Astrocyte of the cerebellum (primary cell): ENCODE measurements around the gene ITGB3BP.
"Not testable (repeated sequence)": the region's sequence is repeated elsewhere in the genome, so short reads cannot be mapped to it uniquely, and the experiment has no call there.

Experiments
- DNase-seq: peaks from one replicate; pipeline ENCODE4 v3.0.0-alpha.2; 2011; ENCODE audit warnings: low read depth
- H3K4me3 ChIP-seq: 2 replicates; pipeline ENCODE4 v1.5.1; 2011; ENCODE audit warnings: mild to moderate bottlenecking, low read depth, low read length, moderate library complexity
- in situ Hi-C: cut with HindIII; loops from 2 replicates; pipeline ENCODE4 v1.10.0; 2017; ENCODE audit warnings: low sequenced_read_pairs
- TF ChIP-seq, protein P1 (sequence below): IDR thresholded peaks from 2 replicates; pipeline ENCODE4 v1.5.1; 2012; ENCODE audit warnings: low read length, low read depth, moderate library complexity, mild to moderate bottlenecking; ENCODE audit errors: missing control alignments

Gene ITGB3BP

DNA sequence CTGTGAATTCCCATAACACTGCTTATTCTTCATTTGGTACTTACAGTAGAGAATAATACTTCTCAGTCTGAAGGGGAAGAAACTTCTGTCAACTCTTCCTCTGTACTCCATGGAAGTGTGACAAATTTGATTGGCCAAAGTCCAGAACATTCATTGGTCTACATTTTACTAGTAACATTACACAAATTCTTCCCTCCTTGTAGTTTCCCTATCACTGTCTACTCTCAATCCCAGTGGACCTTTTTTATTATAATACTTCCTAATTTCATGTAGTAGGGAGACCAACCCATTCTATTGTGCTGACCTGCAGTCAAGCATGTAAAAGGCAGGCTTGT is 80.9 kb downstream of the ITGB3BP start:
- in situ Hi-C loops: no loop called here
- H3K4me3 ChIP-seq: no peak overlapping the region
- TF ChIP-seq, protein P1, sequence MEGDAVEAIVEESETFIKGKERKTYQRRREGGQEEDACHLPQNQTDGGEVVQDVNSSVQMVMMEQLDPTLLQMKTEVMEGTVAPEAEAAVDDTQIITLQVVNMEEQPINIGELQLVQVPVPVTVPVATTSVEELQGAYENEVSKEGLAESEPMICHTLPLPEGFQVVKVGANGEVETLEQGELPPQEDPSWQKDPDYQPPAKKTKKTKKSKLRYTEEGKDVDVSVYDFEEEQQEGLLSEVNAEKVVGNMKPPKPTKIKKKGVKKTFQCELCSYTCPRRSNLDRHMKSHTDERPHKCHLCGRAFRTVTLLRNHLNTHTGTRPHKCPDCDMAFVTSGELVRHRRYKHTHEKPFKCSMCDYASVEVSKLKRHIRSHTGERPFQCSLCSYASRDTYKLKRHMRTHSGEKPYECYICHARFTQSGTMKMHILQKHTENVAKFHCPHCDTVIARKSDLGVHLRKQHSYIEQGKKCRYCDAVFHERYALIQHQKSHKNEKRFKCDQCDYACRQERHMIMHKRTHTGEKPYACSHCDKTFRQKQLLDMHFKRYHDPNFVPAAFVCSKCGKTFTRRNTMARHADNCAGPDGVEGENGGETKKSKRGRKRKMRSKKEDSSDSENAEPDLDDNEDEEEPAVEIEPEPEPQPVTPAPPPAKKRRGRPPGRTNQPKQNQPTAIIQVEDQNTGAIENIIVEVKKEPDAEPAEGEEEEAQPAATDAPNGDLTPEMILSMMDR: no peak
- DNase-seq: peak; percentile 27

DNA sequence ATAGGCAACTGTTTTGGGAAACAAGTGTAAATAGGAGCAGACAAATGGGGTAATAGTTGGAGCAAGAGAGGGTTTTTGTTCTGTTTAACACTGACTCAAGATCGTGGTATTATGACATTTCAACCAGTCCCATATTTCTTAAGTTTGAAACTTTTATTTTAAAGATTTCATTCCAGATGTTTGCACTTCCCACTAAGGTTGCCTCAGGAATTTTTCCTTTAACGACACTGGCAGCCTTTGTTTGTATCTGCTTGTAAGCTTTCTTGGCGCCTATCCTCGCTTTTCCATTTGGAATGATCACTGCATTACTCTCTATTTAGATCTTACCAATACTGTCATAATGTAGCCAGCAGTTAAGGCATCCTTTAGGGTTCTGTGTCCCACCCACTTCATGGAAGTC is 87.9 kb downstream of the ITGB3BP start:
- DNase-seq: no peak
- TF ChIP-seq, protein P1: no peak
- H3K4me3 ChIP-seq: no peak overlapping the region
- in situ Hi-C loops: no loop called here

DNA sequence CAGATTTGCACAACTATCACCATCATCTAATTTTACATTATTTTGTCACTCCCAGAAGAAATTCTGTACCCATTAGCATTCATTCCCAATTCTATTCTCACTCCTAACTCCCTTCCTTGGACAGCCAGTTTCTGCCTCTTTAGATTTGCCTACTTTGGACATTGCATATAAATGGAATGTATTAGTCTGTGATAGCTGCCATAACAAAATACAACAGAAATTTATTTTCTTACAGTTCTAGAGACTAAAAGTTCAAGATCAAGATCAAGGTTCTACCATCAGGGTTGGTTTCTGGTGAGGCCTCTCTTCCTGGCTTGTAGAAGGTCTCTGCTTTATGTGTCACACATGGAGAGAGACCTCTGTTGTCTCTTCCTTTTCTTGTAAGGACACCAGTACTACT is 93.7 kb downstream of the ITGB3BP start:
- TF ChIP-seq, protein P1: no peak
- no peak overlapping the region for H3K4me3 ChIP-seq
- in situ Hi-C loops: no loop called here
- DNase-seq: no peak

DNA sequence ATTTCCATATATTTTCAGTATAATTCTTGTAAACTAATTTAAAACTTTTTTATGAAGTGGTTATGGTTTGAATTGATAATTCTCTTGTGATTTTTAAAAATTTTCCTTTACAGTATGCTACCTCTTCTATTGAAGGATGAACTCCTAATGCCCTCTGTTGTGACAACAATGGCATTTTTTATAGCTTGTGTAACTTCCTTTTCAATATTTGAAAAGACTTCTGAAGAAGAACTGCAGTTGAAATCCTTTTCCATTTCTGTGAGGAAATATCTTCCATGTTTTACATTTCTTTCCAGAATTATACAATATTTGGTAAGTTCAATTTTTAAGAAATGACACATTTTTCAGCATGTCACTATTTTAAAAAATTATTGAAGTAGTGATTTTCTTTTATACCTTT is 94.2 kb downstream of the ITGB3BP start:
- H3K4me3 ChIP-seq: no peak overlapping the region
- in situ Hi-C loops: no loop called here
- no peak for DNase-seq
- TF ChIP-seq, protein P1: no peak

DNA sequence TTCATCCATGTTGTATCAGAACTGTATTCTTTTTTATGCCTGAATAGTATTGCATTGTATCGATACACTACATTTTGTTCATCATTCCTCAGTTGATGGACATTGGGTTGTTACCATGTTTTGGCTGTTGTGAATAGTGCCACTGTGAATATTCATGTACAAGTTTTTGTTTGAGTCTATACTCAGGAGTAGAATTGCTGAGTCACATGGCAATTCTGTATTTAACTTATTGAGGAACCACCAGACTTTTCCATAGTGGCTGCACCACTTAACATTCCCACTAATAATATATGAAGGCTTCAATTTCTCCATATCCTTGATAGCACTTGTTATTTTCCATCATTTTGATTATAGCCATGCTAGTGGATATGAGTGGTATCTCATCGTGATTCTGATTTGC is 99.4 kb downstream of the ITGB3BP start:
- no peak overlapping the region for H3K4me3 ChIP-seq
- TF ChIP-seq, protein P1: no peak
- in situ Hi-C loops: no loop called here
- no peak for DNase-seq

DNA sequence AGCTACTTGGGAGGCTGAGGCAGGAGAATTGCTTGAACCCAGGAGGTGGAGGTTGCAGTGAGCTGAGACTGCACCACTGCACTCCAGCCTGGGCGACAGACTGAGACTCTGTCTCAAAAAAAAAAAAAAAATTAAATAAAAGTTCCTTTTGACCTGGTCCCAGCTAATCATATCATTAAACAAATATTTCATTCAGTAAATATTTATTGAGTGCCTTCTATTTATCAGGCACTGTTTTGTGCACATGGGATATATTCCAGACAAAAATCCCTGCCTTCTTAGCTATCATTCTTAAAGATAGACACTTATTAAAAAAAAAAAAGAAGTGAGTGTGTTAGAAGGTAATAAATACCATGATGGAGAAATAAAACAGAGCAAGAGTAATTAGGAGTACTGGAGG is 102.3 kb downstream of the ITGB3BP start:
- DNase-seq, in situ Hi-C loops, H3K4me3 ChIP-seq: not testable (repeated sequence)

DNA sequence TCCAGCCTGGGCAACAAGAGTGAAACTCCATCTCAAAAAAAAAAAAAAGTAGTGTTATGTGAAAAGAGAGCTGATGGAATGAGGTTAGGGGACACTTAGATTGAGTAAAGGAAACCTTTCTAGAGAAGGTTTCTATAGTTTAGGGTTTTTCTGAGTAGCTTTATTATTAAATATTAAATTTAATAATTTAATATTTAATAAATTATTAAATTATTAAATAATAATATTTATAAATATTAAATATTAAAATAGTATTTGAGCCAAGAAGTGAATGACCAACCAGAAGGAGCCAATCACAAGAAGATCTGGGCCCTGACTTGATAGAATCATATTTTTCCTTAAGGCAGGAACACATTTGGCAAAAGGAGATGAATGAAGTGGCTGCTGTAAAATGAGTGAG is 104.9 kb downstream of the ITGB3BP start:
- in situ Hi-C loops: no loop called here
- TF ChIP-seq, protein P1: no peak
- DNase-seq: no peak
- H3K4me3 ChIP-seq: no peak overlapping the region
